GM23248 (cell line): Measurements from ENCODE around the gene RELN.

Source experiments
- EZH2 ChIP-seq: fragments of 200-600 bp; sonication (generic); IDR thresholded peaks from 2 replicates; pipeline ENCODE4 v1.6.1; 2018; ENCODE audit warnings: antibody characterized with exemption, mild to moderate bottlenecking; ENCODE audit not compliant: insufficient read depth, poor library complexity, severe bottlenecking
- EZH2phosphoT487 ChIP-seq: fragments of 200-600 bp; sonication (generic); IDR thresholded peaks from 2 replicates; pipeline ENCODE4 v1.6.1; 2018; ENCODE audit warnings: antibody characterized with exemption, moderate library complexity, mild to moderate bottlenecking, low read depth; ENCODE audit not compliant: insufficient read depth

DNA sequence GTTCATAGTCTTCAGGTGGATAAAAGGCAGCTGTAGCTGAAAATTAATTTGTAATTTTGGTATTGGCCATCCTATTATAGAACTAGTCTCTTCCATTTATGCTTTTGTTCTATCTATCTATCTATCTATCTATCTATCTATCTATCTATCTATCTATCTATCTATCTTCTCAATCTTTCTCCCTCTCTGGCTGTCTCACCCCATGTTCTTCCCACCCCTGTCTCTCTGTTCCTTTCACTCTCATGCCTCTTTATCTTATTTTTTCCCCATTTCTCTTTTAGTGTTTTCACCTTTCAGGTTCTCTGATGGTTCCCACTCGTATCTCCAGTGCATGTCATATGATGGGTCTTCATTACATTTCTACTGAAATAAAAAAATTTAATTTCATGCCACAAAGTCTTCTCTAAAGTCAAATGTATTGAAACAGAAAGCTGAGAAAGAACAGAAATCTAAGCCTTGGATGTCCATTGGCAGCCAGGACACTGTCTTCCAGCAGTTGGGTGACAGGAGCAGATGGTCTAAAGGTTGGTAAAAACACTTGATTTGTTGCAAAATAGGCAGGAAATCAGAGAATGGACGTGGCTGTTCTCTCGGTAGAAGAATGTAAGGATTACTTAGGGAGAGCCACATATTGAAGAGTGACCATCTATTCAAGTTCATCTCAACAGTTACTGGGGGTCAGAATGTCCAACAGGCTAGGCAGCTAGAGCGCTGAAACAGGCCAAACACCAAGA lies 127.0 kb downstream of the RELN start:
- TF ChIP-seq EZH2 (no peak), EZH2phosphoT487 (no peak)
